HK-2 (cell line): ENCODE results near the gene LNPEP.
A peak's percentile ranks its signal among the peaks of the same experiment; 100 is the strongest.

Source experiments
- DNase-seq: peaks from one replicate; pipeline ENCODE4 v3.0.0-alpha.2; 2018; ENCODE audit not compliant: unreplicated experiment

The LNPEP gene

DNA sequence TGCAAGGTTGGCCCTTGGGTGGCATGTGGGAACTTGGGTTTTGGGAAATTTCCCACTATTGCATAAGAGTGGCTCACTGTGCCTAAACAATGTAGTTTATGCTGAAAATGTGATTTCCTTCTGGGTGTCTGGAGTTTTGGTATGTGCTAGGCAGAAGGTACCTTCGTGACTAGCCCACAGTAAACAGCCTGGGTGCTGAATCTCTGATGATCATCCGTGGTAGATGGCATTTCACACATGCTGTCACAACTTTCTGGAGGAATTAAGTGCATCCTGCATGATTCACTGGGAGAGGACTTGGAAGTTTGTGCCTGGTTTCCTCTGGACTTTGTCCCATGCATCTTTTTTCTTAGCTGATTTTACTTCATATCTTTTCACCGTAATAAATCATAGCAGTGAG is 64.5 kb downstream of the LNPEP start:
- DNase-seq: no peak

GRCh38 chr5:97002983-97003382 is 67.1 kb downstream of the LNPEP start:
- DNase-seq: no peak

GRCh38 chr5:97004423-97005060 is 68.7 kb downstream of the LNPEP start:
- no peak for DNase-seq

DNA sequence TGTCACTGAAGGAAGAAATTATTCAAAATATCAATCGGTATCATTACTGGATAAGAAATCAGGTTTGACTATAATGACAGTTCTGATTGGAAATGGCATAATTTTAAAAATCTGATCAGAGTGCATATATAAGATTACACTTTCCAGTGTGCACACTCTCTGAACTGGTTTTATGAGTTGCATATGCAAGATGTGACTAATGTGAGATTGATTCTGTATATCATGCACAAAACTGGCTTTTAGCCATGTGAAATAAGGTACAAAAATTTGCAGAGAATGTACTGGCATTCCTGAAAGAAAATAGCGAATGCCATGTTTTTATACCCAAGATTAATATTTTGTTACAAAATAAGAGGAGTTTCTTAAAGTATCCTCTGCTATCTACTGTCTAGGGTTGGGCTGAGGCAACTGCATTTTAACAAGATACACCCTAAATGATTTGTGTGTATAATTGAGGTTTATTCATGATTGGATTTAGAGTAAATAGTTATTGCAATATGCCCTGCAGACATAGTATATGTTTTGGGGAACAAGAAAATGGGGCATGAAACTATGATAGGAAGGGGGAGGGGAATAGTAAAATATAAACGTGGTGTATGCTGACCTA is 70.7 kb downstream of the LNPEP start:
- no peak for DNase-seq

DNA sequence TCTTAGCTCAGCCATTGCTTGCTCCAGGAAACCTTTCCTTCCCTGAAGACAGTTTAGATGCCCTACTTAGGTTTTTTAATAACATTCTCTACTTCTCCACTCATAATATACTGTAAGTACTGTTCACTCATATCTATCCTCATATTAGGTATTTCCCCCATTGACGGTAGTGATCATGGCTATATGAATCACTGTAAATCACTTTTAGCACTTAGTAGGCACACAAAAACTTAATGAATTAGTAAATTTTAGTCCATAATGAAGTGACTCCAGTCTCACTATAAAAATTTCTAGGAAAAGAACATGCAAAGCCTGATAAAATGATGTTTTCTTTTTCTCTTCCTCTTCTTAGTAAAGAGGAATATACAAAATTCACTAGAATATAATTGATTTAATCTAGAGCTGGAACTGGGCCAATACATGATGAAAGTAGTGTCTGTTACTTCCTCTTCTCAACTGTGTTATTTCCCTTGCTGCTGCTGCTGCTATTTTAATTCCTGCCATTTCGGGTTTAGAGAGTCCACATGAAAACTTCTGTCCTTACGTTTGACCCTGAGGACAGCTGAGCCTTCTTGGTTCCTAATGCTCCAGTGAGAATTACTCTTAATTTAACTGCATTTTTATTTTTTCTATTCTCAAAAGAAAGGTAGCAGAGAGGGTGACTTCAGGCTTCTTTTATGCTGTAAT is 73.5 kb downstream of the LNPEP start:
- DNase-seq: no peak

DNA sequence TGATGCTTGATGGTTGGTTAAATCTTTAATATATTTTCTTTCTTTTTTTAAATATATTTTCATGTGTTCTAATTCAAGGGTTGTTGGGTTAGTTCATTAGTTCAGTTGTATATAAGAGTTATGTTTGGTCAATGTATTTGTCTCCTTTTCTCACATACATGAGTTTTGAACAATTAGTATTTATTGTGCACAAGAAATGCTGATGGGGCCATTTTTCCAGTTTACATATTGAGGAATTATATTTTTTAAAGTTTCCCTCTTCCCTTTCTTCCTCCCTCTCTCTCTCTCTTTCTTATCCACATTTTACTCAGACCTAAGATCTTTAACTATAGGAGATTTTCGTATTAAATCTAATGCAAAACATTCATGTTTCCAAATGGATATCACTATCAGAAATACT is 74.0 kb downstream of the LNPEP start:
- DNase-seq: no peak

- no peak for DNase-seq
Observed at GRCh38 chr5:97010606-97011005, 74.7 kb downstream of the LNPEP start.

DNA sequence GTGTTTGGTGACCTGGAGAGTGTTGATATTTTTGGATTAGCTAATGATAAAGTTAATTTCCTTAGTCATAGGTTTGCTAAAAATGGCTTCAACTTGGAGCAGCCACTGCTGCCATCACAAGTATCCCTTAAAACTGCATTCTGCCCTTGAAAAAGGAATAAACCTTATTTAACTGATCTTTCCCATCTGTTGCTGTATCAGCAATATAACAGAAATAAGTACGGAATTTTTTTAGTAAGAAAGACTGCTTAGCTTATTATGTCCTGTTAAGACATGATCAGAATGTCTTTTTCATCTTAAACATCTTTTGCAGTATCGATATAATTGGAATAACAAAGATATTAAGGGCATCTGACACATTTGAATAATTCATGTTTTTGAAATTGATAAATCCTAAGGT is 75.7 kb downstream of the LNPEP start:
- no peak for DNase-seq

DNA sequence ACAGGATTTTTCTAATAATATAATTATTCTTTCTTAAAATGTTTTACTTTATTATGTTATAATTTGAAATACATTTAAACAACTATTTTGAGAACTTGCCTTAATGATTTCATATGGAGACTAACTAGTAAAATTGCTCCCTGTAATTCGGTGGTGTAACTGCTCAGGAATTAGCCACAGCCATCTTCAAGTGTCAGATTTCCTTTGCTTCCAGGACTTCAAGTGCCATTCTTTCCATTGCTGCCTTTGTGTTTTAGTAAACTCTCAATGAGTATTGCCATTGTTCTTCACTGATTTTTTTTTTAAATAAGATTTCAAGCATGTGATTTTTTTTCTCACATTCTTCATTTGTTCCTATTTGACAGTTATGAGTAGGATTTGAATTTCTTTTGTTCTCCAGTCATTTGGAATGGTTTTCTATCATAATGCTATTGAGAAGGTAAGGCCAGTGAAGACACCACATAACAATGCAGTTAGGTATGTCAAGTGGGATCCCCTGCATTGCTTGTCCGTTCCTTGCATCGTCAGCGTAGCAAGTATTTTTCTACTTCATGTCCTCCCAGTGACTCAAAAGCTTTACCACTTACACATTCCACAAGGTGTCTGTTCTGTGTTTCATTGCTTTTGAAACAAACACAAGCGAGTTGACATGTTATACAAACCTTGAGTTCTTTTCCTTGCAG is 83.7 kb downstream of the LNPEP start:
- DNase-seq: peak; percentile 44

- DNase-seq: no peak
Observed at GRCh38 chr5:97021416-97021815, 85.5 kb downstream of the LNPEP start.

DNA sequence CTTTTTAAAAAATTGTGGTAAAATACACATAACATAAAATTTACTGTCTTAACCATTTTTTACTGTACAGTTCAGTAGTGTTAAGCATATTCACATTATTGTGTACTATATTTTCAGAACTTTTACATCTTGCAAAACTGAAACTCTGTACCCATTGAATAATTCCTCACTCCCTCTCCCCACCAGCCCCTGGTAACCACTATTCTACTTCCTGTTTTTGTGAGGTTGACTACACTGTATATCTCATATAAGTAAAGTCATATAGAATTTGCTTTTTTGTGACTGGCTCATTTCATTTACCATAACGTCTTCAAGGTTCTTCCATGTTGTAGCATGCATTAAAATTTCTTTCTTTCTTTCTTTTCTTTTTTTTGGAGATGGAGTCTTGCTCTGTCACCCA is 87.0 kb downstream of the LNPEP start:
- no peak for DNase-seq

DNA sequence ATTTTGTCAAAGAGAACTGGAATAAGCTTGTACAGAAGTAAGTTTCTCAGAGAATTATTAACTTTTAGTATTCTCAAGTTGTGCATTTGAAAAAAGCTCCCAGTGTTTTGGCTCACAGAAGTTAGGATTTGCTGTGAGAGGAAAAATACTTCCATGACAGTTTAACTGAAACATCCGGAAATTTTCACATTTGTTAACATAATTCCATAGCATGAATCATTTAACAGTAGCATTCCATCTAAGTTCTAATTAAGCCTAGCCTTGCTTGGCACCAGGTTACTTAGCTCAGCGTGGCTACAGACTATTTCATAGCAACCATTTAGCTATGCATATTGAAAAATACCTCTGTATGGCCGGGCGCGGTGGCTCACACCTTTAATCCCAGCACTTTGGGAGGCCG is 90.8 kb downstream of the LNPEP start:
- no peak for DNase-seq

DNA sequence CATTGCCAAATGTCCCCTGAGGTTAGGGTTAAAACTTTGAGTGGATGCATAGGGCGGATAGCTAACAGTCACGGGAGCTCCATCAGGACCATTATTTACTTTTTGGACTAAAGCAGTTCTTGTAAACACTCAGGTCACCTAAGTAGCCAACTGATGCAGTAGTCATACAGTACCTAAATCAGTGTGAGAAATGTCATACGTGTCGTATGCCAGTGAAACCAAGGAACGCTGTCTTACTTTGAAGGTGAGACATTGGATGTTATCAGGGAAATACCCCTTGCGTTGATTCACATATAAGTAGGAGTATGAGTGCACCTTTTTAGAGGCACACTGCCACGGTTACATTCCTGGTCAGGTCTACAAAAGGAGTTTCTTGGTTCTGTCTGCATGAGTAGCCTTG is 101.9 kb downstream of the LNPEP start:
- DNase-seq: no peak

GRCh38 chr5:97041239-97041638 is 105.4 kb downstream of the LNPEP start:
- DNase-seq: no peak

- DNase-seq: peak; percentile 38
Observed at GRCh38 chr5:97042996-97043395, 107.1 kb downstream of the LNPEP start.

- no peak for DNase-seq
Observed at GRCh38 chr5:97043511-97043910, 107.6 kb downstream of the LNPEP start.

- DNase-seq: no peak
Observed at GRCh38 chr5:97044052-97044451, 108.2 kb downstream of the LNPEP start.

GRCh38 chr5:97046270-97046982 is 110.5 kb downstream of the LNPEP start:
- no peak for DNase-seq

DNA sequence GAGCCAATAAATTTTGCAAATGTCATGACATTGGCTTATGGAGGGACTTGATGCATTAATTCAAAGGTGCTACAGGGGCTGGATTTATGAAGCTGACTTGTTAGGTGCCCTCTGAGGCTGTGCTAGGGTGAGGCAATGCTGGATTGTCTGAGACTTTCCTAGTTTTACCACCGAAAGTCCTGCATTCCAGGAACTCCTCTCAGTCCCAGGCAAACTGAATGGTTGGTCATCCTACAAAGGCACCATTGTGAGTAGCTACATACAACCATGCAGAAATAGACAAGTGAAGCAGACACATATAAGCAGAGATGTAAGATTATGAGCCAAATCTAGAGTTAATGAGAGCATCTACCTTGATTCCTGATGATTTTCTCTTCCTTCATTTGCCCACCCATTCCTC is 111.2 kb downstream of the LNPEP start:
- no peak for DNase-seq

DNA sequence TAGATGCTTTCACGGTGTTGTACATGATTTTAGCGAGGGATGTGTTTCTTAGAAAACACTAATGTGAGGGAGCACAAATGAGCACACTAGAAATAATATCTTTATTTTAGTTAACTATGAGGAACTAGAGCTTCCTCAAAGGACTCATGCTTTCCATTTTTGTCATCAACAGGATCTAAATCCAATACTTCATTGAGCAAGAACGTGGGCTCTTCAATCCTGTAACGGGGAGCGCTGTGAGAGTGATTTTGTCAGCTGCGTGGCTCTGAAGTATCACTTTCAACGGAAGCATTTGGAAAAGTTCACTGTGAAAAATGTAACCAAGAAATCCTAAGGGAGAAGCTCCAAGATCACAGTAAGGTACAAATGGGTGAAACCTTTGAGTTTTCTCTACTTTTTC is 113.3 kb downstream of the LNPEP start:
- no peak for DNase-seq

DNA sequence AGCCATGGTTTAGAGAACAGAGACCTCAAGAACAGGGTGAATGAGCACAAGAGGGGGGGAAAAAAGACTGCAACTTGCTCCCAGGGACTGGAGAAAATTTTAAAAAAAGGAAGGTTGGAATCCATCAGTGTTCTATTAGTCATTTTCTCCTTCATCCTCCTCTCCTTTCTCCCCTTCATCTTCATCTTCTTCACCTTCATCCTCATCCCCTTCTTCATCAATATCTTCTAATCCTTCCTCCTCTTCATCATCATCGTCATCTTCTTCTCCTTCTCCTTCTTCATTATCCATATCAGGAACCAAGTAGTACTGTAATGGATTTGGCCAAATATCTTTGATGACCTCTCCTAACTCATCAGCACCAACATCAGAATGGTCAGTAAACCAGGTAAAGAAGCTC is 120.4 kb downstream of the LNPEP start:
- no peak for DNase-seq

DNA sequence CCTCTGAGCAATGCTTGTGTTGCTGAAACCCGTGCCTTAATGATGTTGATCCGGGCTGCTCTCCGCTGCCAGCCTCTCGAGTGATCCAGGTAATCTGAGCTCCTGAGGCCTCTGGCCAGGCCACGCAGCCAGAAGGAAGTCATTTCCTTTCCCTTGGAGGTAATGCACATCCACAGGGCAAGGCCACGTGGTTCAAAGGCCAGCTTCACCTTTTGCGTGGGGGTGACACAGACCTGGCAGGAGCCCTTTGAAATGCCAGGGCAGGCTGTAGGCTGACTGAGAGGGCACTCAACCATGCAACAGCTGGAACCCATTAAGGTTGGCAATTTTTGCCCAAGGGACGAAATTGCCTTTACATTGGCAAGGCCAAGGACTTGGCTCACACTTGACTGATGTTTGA is 126.2 kb downstream of the LNPEP start:
- no peak for DNase-seq
